GM12874 (cell line): ENCODE measurements around the gene ZNF785.

Experiments
- TF ChIP-seq, protein P1 (sequence below): IDR thresholded peaks from 2 replicates; pipeline ENCODE4 v1.5.1; 2011; ENCODE audit warnings: low read depth, mild to moderate bottlenecking, control low read depth, low read length, moderate library complexity; ENCODE audit not compliant: insufficient read depth

The ZNF785 gene

DNA sequence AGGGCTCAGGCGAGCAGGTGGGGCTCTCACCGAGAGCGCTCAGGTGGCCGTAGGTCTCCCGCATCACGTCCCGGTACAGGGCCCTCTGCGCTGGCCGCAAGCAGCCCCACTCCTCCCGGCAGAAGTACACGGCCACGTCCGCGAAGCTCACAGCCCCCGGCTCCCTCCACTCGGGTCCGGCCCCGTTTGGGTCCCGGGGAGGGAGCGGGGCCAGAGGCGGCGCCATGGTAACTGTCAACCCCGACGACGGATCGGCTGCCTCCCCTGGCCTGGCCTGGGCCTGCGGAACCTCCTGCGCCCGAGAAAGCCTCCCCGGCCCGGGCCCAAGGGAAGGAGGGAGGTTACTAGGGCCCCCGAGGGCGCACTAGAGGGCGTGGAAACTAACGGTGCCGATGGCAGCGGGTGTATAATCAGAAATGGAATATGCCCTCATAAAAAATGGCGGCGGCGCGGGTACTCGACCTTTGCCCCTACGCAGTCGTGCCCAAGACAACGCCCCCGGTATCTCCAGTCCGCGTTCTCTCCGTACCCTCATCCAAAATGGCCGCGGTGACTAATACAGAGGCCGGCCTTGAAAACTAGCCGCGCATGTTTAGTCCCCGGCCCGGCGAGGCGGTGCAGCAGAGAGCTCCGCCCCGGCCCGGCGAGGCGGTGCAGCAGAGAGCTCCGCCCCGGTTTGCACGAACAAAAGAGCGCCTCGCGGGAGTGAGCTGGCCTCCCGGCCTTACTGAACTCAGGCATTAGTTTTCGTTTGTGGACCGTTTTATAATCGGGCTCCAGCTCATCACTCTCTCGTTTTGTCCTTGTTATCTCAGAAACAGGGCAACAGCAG is 27.3 kb downstream of the ZNF785 start, which contains the start of gene ZNF764:
Gene ZNF764, minus strand, starts transcription at position 418 of the 832 bp plus-strand sequence. Its CDS starts 192 bp downstream, at position 226.
- TF ChIP-seq, protein P1, sequence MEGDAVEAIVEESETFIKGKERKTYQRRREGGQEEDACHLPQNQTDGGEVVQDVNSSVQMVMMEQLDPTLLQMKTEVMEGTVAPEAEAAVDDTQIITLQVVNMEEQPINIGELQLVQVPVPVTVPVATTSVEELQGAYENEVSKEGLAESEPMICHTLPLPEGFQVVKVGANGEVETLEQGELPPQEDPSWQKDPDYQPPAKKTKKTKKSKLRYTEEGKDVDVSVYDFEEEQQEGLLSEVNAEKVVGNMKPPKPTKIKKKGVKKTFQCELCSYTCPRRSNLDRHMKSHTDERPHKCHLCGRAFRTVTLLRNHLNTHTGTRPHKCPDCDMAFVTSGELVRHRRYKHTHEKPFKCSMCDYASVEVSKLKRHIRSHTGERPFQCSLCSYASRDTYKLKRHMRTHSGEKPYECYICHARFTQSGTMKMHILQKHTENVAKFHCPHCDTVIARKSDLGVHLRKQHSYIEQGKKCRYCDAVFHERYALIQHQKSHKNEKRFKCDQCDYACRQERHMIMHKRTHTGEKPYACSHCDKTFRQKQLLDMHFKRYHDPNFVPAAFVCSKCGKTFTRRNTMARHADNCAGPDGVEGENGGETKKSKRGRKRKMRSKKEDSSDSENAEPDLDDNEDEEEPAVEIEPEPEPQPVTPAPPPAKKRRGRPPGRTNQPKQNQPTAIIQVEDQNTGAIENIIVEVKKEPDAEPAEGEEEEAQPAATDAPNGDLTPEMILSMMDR, result 0 out of 2 replicates have a peak, but pooled peaks have one; percentile 31

DNA sequence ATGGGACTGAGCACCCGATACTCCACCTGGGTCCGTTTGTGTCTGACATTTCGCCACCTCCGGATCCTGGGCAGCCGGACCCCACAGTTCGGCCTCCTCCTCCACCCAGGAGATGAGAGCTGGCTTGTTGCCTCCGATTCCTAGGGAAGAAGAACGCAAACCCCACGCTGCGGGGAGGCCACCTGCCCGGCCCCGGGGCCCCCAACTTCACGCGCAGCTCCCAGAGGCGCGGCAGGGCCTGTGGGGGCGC is 27.9 kb downstream of the ZNF785 start:
- TF ChIP-seq, protein P1, result no peak

DNA sequence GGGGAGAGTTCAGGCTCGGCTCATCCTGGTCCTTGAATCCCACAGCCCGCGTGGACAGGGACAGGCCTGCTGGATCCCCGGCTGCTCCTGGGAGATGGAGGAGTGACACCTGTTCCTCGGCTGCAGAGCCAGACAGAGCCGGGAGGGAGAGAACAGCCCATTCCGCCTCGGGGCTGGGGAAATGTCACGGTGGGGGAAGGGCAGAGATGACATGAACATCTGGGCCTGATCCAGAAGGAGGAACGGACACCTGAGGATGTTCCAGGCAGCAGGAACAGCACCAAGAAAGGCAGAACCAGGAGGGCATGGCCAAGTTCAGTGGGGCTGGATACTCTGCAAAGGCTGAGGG is 29.4 kb downstream of the ZNF785 start:
- TF ChIP-seq, protein P1, result no peak

DNA sequence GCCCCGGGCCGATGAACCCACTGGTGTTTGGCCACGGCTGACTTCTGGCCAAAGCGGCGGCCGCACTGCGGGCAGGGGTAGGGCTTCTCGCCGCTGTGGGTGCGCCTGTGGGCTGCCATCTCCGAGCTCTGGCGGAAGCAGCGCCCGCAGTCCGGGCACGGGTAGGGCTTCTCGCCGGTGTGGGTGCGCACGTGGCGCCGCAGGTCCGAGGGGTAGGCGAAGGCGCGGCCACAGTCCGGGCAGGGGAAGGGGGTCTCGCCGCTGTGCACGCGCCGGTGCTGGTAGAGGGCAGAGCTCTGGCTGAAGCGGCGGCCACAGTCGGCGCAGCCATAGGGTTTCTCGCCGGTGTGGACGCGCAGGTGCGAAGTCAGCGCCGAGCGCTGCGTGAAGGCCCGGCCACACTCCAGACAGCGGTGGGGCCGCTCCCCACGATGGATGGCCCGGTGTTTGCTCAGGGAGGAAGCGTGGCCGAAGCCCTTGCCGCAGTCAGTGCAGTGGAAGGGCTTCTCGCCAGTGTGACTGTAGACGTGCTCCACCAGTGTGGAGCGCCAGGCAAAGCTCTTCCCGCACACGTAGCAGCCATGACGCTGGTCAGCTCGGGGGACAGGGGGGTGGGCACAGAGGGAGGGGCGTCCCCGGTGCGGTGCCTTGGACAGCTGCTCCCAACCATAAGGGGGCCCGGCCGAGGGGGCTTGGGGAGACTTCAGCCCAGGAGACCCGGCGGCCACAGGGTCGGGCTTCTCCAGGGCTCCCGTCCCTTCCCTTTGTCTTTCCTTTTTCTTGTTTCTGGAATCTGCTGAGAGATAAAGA is 30.0 kb downstream of the ZNF785 start:
- TF ChIP-seq, protein P1, result no peak

DNA sequence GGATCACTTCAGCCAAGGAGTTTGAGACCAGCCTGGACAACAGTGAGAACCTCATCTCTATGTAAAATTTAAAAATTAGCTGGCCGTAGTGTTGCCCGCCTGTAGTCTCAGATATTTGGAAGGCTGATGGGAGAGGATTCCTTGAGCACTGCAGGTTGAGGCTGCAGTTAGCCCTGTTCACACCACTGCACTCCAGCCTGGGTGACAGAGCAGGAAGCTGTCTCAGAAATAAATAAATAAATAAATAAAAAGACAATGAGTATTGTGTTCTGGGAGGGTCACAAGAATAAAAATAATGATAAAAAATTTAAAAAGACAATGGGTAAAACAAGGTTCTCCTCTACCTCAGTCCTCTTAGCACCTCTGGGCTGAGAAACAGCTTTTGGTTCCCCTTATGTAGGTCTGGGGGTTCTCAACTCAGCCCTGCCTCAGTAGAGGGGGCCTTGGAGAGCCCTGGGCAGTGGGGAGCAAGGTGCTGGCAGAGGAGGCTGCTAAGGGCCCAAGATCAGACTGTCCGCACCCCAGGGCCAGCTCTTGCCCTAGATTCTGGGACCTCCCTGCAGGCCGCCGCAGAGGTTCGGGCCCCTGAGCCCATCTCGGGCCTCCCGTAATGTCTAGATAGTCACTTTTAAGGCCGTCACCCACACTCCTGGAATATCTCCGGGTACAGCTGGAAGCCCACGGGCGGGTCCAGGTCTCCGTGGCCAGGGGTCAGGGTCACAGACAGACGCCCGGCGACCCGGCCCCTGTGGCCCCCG is 30.8 kb downstream of the ZNF785 start:
- TF ChIP-seq, protein P1, result no peak

DNA sequence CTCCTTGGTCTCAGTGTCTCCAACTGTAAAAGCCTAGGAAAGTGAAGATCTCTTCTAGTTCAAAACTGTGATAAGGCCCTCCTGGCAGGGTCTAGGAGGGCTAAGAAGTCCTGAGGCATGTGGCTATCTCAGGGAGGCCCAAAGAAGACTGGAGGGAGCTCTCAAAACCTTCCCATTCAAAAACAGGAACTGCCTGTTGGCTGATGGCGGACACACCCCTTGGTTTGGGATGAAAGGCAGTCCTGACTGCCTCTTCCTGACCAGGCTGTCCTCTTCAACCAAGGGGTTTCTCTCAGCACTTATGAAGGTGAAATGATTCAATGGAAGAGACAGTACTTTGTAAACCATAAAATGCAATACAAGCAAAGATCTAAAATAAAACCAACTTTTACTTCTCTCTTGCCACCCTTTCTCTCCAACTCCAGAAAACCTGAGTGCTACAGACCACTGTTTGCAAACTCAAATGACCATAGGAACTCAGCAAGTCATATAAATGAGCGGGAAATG is 32.1 kb downstream of the ZNF785 start:
- TF ChIP-seq, protein P1, result no peak

DNA sequence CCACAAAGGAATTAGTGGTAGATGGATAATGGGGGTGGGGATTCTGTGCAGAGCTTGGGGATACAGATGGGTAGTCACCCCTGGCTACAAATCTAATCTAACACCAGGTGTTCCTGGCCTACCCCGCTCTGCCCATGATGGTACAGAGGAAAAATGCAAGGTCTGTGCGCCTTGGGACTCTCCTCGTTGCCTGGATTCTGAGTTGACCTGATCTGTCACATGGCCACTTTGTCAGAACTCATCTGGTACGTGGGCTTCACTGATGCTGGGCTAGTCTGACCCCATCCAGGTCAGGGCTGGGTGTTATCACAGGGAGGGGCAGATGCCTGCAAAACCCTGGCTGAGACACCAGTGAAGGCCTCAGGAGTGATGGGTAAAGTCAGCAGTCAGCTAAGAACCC is 32.5 kb downstream of the ZNF785 start:
- TF ChIP-seq, protein P1, result no peak
